WI38 (cell line): ENCODE measurements around the gene OLIG3.

Experiments
- H3K4me3 ChIP-seq: 2 replicates; pipeline ENCODE4 v1.5.1; 2011; ENCODE audit warnings: low read depth, mild to moderate bottlenecking, control low read depth, low read length
- CTCF ChIP-seq: IDR thresholded peaks from 2 replicates; pipeline ENCODE4 v1.5.1; 2012; ENCODE audit warnings: low read depth, mild to moderate bottlenecking, control low read depth, low read length

OLIG3 gene

DNA sequence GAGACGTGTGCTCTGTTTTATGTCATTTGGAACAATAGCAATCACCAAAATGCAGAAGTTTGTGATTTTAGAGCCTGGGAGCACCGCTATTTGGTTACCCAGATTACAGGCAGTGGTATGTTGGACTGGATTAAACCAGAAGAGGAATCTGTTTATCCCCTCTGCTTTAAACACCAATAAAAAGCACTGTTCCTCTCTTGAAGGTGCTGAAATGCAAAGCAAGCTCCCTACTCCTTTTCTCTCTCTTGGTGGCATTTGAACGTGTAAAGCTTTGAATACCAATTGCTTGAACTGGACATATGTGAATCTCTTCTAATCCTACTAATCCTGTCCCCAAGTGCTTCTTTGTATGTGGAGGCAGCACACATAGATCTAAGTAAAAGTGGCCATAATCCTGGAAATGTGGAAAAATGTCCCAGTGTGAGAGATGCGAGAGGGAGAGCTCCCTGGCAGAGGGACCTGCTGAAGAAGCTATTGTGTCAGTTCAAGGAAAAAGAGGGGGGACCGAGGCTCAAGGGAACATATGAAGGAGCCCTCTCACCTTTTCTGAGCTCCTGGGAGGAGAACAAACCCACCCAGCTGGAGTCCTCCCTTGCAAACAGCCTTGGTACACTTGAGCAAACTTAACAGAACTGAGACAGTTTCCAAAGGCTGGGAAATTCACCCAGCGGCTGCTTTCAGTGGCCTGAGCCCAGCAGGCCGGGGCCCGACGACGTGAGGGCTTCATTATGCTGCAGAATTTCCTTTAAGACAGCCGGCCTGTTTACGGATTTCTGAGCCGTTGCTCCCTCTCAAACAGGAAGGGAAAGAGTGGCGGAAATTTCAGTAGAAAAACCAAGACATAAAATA is 18.8 kb upstream of the OLIG3 start:
- H3K4me3 ChIP-seq, result no peak overlapping the region
- no peak for TF ChIP-seq CTCF

DNA sequence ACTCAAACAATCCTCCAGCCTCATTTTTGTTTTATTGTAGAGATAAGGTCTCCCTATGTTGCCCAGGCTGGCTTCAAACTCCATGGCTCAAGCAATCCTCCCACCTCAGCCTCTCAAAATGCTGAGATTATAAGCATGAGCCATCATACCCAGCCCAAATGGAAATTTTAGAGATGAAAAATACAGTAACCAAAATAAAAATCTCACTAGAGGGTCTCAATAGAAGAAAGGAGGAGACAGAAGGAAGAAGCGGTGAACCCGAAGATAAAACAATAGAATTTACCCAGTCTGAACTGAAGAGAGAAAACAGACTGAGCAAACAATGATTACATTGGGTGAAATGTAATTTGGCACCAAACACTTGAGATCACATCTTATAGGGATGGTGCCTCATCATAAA is 16.7 kb upstream of the OLIG3 start:
- H3K4me3 ChIP-seq, result no peak overlapping the region
- no peak for TF ChIP-seq CTCF

GRCh38 chr6:137498481-137499190 is 4.4 kb upstream of the OLIG3 start:
- no peak for TF ChIP-seq CTCF
- H3K4me3 ChIP-seq, result no peak overlapping the region

DNA sequence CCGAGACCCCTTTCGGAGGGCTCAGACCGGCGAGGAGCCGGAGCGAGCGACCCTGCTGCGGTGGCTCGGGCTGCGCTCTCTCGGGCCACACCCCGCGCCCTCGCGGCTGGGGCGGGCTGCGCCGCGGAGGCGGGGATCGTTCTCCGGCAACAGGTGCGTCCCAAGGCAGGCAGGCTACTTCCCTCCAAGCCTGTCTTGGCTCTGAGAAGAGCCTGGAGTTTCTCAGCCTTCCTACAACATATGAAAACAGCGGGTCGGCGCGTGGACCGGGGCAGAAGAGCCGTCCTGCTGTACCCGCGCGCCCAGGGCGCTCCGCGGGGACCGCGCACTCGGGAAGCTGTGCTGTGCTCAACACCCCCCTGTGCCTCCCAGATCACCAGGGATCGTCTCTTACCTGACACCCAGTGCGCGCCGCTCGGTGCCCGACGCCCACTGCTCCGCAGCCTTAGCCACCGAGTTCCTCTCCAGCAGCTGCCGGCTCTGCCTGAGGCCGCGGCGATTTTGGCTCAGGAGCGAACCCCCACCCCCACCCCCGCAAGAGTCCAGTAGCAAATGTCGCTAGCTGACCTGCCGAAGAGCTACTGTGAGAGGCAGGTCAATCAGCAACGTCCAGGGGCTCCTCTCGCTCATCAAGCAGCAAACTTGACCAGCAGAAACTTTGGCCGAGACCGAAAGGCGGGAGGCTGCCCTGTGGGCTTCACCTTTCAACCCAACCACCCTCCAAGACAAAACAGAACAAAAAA is 3.7 kb upstream of the OLIG3 start:
- no peak for TF ChIP-seq CTCF
- no peak overlapping the region for H3K4me3 ChIP-seq

DNA sequence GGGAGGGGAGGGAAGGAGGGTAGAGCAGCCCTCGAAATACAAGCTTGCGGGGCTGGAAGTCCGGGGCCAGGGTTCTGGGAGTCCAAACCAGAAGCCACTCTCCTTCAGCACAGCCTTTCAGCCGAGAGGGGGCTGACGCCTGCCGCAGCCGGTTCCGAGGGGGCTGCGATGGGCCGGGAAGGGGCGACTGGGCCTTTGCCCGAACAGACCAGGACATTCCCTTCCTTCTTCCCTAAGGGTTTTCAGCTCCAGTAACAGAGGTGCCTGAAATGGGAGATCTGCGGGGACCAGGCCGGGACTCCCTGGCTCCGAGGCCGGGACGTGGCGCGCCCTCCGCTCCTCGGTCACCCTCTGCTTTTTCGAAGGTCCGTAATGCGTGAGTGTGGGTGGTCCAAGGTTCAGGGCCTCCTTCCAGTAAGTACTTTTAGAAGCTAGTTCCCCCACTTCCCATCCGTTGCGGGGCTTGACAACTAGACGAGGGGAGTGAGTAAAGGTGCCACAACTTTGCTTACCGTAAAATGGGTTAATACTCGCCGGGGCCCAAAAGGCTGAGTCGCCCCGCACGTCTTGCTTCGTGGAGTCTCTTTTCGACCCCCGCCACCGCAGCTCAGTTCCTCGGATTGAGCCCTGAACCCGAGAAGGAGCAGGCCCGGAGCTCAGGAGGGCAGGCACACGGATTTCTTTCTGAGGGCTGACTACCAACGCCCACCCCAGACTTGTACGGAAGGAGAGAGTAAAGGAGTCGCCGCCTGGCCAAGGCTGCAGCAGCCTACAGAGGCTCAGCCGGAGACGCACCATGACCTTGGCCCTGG is 2.9 kb upstream of the OLIG3 start:
- H3K4me3 ChIP-seq, result no peak overlapping the region
- no peak for TF ChIP-seq CTCF

DNA sequence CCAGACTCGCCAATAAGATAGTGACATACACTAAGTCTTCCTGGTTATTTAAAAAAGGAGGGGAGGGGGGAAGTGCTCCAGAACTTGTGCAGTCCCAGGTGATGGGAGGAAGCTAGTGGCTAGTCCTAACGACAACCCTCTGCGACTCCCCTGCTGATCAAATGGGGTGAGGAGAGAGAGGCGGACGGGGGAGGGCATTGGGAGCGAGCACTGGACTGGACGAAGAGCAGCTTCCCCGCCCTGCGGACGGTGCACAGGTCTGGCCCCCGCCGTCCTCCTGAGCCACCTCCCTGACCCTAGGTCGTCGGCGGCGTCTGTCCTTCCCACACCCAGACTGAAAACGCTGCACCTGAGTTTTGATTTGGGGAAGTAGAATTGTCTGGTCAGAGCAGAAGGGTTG is 2.2 kb upstream of the OLIG3 start:
- no peak overlapping the region for H3K4me3 ChIP-seq

More for the DNA sequence above, 2.2 kb upstream of the OLIG3 start:
- TF ChIP-seq CTCF, result no peak
